NT2/D1 (cell line): ENCODE results near the gene CTSA.
"Not testable (repeated sequence)": the region's sequence is repeated elsewhere in the genome, so short reads cannot be mapped to it uniquely, and the experiment has no call there.

Experiments
- DNase-seq: peaks from one replicate; pipeline ENCODE4 v3.0.0-alpha.2; 2011; ENCODE audit warnings: low read depth, low spot score
- H3K27me3 ChIP-seq: 2 replicates; pipeline ENCODE4 v1.6.0; 2011; ENCODE audit warnings: mild to moderate bottlenecking; ENCODE audit not compliant: insufficient read length, insufficient read depth
- H3K36me3 ChIP-seq: 2 replicates; pipeline ENCODE4 v1.6.1; 2011; ENCODE audit warnings: mild to moderate bottlenecking, low read length, mixed read lengths; ENCODE audit not compliant: insufficient read depth, insufficient read length
- H3K4me1 ChIP-seq: 2 replicates; pipeline ENCODE4 v1.5.1; 2011; ENCODE audit not compliant: insufficient read depth, insufficient read length
- H3K4me3 ChIP-seq: 2 replicates; pipeline ENCODE4 v1.5.1; 2011; ENCODE audit warnings: low read depth; ENCODE audit not compliant: insufficient read length
- H3K9ac ChIP-seq: 2 replicates; pipeline ENCODE4 v1.6.0; 2011; ENCODE audit warnings: low read depth; ENCODE audit not compliant: insufficient read length
- H3K9me3 ChIP-seq: 2 replicates; pipeline ENCODE4 v1.5.1; 2011; ENCODE audit warnings: mild to moderate bottlenecking, low read length; ENCODE audit not compliant: insufficient read depth
- SUZ12 ChIP-seq: IDR thresholded peaks from 2 replicates; pipeline ENCODE4 v1.6.1; 2011; ENCODE audit not compliant: insufficient read length, insufficient read depth; ENCODE audit errors: extremely low read depth
- YY1 ChIP-seq: IDR thresholded peaks from 2 replicates; pipeline ENCODE4 v1.6.1; 2011; ENCODE audit not compliant: insufficient read length, insufficient read depth
- ZNF274 ChIP-seq: IDR thresholded peaks from 2 replicates; pipeline ENCODE4 v1.6.1; 2011; ENCODE audit warnings: mild to moderate bottlenecking, low read depth, low read length

CTSA gene

GRCh38 chr20:45921337-45922189, 30.4 kb downstream of the CTSA start:
- TF ChIP-seq YY1 (no peak), SUZ12 (no peak), ZNF274 (no peak)
- Histone ChIP-seq H3K9me3 (no peaks in the 10 kb centered on the region), H3K4me1 (peaks cover 8% of the 10 kb centered on the region), H3K4me3 (no peak overlapping the region), H3K27me3 (no peaks in the 10 kb centered on the region), H3K9ac (no peak overlapping the region), H3K36me3 (no peaks in the 10 kb centered on the region)
- DNase-seq = no peak

- Histone ChIP-seq H3K36me3 (no peaks in the 10 kb centered on the region), H3K9me3 (no peaks in the 10 kb centered on the region), H3K27me3 (no peaks in the 10 kb centered on the region), H3K9ac (no peak overlapping the region), H3K4me3 (no peak overlapping the region), H3K4me1 (peaks cover 8% of the 10 kb centered on the region)
- no peak for TF ChIP-seq SUZ12
- no peak for TF ChIP-seq YY1
- no peak for TF ChIP-seq ZNF274
- no peak for DNase-seq
Observed at GRCh38 chr20:45924391-45925261, 33.5 kb downstream of the CTSA start.

GRCh38 chr20:45925821-45926506, 34.8 kb downstream of the CTSA start:
- no peak for TF ChIP-seq YY1
- TF ChIP-seq ZNF274 = no peak
- TF ChIP-seq SUZ12 = no peak
- no peaks in the 10 kb centered on the region for H3K36me3 ChIP-seq
- peaks cover 8% of the 10 kb centered on the region for H3K4me1 ChIP-seq
- H3K4me3 ChIP-seq = no peak overlapping the region
- no peaks in the 10 kb centered on the region for H3K9me3 ChIP-seq
- H3K27me3 ChIP-seq = no peaks in the 10 kb centered on the region
- no peak for DNase-seq
- H3K9ac ChIP-seq = peak overlapping the region; percentile 45

GRCh38 chr20:45926731-45927070, 35.6 kb downstream of the CTSA start:
- Histone ChIP-seq H3K27me3 (no peaks in the 10 kb centered on the region), H3K9me3 (no peaks in the 10 kb centered on the region), H3K36me3 (no peaks in the 10 kb centered on the region), H3K4me1 (peaks cover 8% of the 10 kb centered on the region), H3K4me3 (no peak overlapping the region), H3K9ac (no peak overlapping the region)
- no peak for TF ChIP-seq ZNF274
- TF ChIP-seq YY1 = no peak
- no peak for TF ChIP-seq SUZ12
- no peak for DNase-seq

GRCh38 chr20:45927071-45927878, 36.1 kb downstream of the CTSA start:
- peaks cover 4% of the 10 kb centered on the region for H3K36me3 ChIP-seq
- no peak overlapping the region for H3K9ac ChIP-seq
- no peaks in the 10 kb centered on the region for H3K27me3 ChIP-seq
- no peak for TF ChIP-seq ZNF274
- H3K9me3 ChIP-seq = no peaks in the 10 kb centered on the region
- H3K4me3 ChIP-seq = no peak overlapping the region
- peaks cover 8% of the 10 kb centered on the region for H3K4me1 ChIP-seq
- DNase-seq = no peak

- not testable (repeated sequence) for H3K4me3 ChIP-seq, H3K9me3 ChIP-seq, H3K4me1 ChIP-seq, H3K9ac ChIP-seq, H3K36me3 ChIP-seq, DNase-seq, H3K27me3 ChIP-seq
Observed at GRCh38 chr20:45931680-45932079, 40.5 kb downstream of the CTSA start.
